ENCODE data around the gene TEX52.

GRCh38 chr12:2803635-2804392 is 53.0 kb downstream of the TEX52 start:
- TF ChIP-seq EGR1 (IDR thresholded peaks at IDR 0.05; ENCODE audit: low read depth): no peak
- no peak for TF ChIP-seq EZH2phosphoT487 (IDR thresholded peaks at IDR 0.05; ENCODE audit: borderline replicate concordance)
- TF ChIP-seq POLR2AphosphoS5 (IDR thresholded peaks at IDR 0.05; ENCODE audit: low read depth, low read length): no peak
- no peak for TF ChIP-seq CTCF (IDR thresholded peaks at IDR 0.05 in 2 of 3, conservative IDR thresholded peaks at IDR 0.05 in 1 of 3; ENCODE audit: borderline replicate concordance in 1 of 3, insufficient read depth in 1 of 3, low read depth in 2 of 3, low read length in 2 of 3)
- no peak for TF ChIP-seq CEBPB (IDR thresholded peaks at IDR 0.05; ENCODE audit: low read depth)
- no peak for TF ChIP-seq YY1 (IDR thresholded peaks at IDR 0.05; ENCODE audit: extremely low read depth, insufficient replicate concordance, low read depth, low read length)
- TF ChIP-seq MAX (IDR thresholded peaks at IDR 0.05): no peak
- TF ChIP-seq REST (IDR thresholded peaks at IDR 0.05; ENCODE audit: low read depth): no peak
- TF ChIP-seq POLR2A (IDR thresholded peaks at IDR 0.05; ENCODE audit: borderline replicate concordance, extremely low read depth, insufficient read depth, insufficient read length): no peak
- TF ChIP-seq SIN3A (IDR thresholded peaks at IDR 0.05; ENCODE audit: low read depth): no peak

Measured in HCT116 (cell line).